BE2C (cell line): Measurements from ENCODE around the gene COX4I1.

Source experiments
- DNase-seq: peaks from one replicate; pipeline ENCODE4 v3.0.0-alpha.2; 2020
- H3K27me3 ChIP-seq: fragments of 250-450 bp; sonication (Bioruptor Pico); 2 replicates; pipeline ENCODE4 v1.5.1; 2020; ENCODE audit warnings: mild to moderate bottlenecking
- H3K36me3 ChIP-seq: fragments of 250-450 bp; sonication (Bioruptor Pico); 2 replicates; pipeline ENCODE4 v1.5.1; 2020; ENCODE audit warnings: mild to moderate bottlenecking
- H3K4me1 ChIP-seq: fragments of 250-450 bp; sonication (Bioruptor Pico); 2 replicates; pipeline ENCODE4 v1.5.1; 2020
- H3K4me3 ChIP-seq: 2 replicates; pipeline ENCODE4 v1.5.1; 2011; ENCODE audit warnings: low read depth, low read length
- H3K9me3 ChIP-seq: fragments of 250-450 bp; sonication (Bioruptor Pico); 2 replicates; pipeline ENCODE4 v1.5.1; 2020
- TF ChIP-seq, protein P1 (sequence below): IDR thresholded peaks from 2 replicates; pipeline ENCODE4 v1.5.1; 2012; ENCODE audit warnings: mild to moderate bottlenecking, low read depth, low read length

Gene COX4I1

DNA sequence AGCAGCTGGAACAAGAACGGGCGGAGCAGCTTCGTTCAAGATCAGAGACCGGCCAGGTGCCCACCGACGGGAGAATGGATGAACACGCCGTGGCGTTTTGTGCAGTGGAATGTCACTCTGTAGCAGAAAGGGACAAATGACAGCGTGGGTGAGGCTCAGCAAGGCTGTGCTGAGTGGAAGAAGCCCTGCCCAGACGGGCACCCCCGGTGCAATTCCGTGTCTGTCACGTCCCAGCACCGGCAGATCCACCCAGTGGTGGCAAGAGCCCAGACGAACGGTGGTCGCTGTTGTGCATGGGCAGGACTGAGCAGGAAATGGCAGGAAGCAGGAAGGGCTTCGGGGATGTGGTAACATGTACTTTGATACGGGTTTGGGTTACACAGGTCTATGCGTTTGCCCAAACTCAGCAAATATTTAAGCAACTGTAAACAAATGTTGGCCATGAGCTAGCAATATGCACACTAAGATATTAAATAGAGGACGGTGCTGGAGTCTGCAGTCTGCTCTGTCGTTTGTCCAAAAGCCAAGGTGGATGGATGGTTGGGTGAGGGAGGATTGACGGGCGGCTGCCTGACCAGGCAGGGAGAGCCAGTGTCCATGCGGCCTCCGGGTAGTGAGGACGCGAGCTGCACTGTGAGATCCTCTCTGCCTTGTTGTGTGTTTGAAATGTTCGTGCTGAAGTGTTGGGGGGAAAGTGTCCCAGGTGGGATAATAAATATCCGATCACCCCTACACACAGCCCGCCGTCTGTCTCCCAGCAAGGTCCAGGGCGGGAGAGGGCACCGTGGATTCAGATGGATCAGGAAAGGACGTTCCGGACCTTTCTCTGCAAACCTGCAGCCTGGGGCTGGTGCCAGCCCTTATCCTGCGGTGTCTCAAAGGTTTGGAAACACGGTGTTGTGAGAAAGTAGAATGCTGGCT is 48.4 kb downstream of the COX4I1 start:
- TF ChIP-seq, protein P1, sequence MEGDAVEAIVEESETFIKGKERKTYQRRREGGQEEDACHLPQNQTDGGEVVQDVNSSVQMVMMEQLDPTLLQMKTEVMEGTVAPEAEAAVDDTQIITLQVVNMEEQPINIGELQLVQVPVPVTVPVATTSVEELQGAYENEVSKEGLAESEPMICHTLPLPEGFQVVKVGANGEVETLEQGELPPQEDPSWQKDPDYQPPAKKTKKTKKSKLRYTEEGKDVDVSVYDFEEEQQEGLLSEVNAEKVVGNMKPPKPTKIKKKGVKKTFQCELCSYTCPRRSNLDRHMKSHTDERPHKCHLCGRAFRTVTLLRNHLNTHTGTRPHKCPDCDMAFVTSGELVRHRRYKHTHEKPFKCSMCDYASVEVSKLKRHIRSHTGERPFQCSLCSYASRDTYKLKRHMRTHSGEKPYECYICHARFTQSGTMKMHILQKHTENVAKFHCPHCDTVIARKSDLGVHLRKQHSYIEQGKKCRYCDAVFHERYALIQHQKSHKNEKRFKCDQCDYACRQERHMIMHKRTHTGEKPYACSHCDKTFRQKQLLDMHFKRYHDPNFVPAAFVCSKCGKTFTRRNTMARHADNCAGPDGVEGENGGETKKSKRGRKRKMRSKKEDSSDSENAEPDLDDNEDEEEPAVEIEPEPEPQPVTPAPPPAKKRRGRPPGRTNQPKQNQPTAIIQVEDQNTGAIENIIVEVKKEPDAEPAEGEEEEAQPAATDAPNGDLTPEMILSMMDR: no peak
- H3K27me3 ChIP-seq: peaks cover 89% of the 10 kb centered on the region
- no peak for DNase-seq

GRCh38 chr16:85848986-85849385 is 49.5 kb downstream of the COX4I1 start:
- no peaks in the 10 kb centered on the region for H3K36me3 ChIP-seq
- no peak overlapping the region for H3K4me3 ChIP-seq
- DNase-seq: no peak
- TF ChIP-seq, protein P1: no peak
- H3K9me3 ChIP-seq: no peaks in the 10 kb centered on the region
- no peaks in the 10 kb centered on the region; the same call in 1 of the 2 replicates for H3K4me1 ChIP-seq
- peaks cover 83% of the 10 kb centered on the region for H3K27me3 ChIP-seq

More for the DNA sequence above, 48.4 kb downstream of the COX4I1 start:
- Histone ChIP-seq H3K4me1 (no peaks in the 10 kb centered on the region; the same call in 1 of the 2 replicates), H3K36me3 (no peaks in the 10 kb centered on the region), H3K9me3 (no peaks in the 10 kb centered on the region), H3K4me3 (no peak overlapping the region)

DNA sequence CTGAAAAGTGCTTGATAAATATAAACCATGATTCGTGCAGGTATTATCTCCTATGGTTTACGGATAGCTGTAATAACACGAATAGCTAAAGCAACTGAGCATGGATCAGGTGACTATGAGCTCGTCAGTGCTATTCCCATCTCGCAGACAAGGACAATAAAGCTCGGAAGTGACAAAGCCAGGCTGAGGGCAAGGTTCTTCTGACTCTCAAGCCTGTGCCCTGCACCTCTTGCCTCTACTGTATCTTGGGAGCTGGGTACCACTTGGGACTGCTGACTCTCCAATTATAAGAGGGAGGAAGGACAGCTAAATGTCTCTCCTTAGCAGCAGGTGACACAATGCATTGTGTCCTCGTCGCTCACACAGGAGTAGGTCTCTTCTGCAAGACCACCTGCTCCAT is 49.9 kb downstream of the COX4I1 start:
- TF ChIP-seq, protein P1: no peak
- Histone ChIP-seq H3K4me3 (no peak overlapping the region), H3K9me3 (no peaks in the 10 kb centered on the region), H3K36me3 (no peaks in the 10 kb centered on the region), H3K27me3 (peaks cover 83% of the 10 kb centered on the region), H3K4me1 (no peaks in the 10 kb centered on the region; the same call in 1 of the 2 replicates)
- no peak for DNase-seq

DNA sequence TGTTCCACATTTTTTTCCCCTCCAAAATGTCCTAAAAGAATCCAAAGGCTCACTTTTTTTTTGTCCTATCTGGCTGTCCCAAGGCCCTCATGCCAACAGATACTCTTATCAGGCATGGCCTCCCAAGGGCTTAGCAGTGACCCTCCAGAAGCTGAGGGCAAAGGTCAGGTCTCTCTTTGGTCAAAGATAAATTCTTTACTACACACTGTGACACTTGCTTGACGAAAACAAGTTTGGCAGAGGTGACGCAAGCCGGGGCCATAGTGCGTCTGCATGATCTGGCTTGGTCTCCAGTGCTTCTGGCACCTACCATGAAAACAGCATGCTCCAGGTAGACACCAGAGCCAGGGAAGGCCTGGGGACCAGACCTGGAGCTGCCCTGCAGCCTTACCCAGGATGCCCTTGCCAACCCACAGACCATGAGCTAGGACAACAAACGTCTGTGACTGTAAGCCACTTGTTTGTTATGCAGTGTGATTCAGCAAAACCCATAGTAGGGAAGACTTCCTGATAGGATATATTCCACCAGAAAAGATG is 50.9 kb downstream of the COX4I1 start:
- TF ChIP-seq, protein P1: no peak
- Histone ChIP-seq H3K9me3 (no peaks in the 10 kb centered on the region), H3K36me3 (no peaks in the 10 kb centered on the region), H3K4me1 (no peaks in the 10 kb centered on the region; the same call in 1 of the 2 replicates), H3K27me3 (peaks cover 74% of the 10 kb centered on the region), H3K4me3 (no peak overlapping the region)
- DNase-seq: no peak

GRCh38 chr16:85851034-85851785 is 51.7 kb downstream of the COX4I1 start:
- Histone ChIP-seq H3K36me3 (no peaks in the 10 kb centered on the region), H3K4me1 (no peaks in the 10 kb centered on the region; the same call in 1 of the 2 replicates), H3K9me3 (no peaks in the 10 kb centered on the region), H3K27me3 (peaks cover 77% of the 10 kb centered on the region), H3K4me3 (no peak overlapping the region)
- TF ChIP-seq, protein P1: no peak
- no peak for DNase-seq
